Activated CD4-positive, CD25-positive, alpha-beta regulatory T cell treated with anti-CD3 and anti-CD28 coated beads, Interleukin-2, amount 50 U/mL, for 16 hours (primary cell): ENCODE results near the gene TMEM52.

Source experiments
- DNase-seq: peaks from one replicate; pipeline ENCODE4 v3.0.0-alpha.2; 2020; ENCODE audit warnings: low read depth, low spot score

Gene TMEM52

DNA sequence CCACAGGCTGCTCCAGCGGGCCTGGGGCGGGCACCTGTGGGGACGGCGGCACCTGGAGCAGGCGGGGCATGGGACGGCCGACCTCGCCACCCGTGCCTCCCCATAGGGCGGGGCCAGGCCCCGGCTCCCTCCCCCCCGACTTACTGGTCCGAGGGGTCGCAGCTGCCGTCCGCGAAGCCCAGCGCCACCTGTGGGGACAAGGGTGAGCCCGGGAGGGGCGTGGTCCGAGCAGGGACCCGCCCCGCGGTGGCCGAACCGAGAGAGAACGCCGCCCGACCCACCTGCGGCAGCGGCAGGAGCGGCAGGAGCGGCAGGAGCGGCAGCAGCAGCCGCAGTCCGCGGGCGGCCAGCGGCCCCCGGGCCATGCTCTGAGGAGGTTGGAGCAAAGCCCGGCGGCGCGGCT lies at the start of gene TMEM52:
TMEM52 (minus strand) TSS at position 379 of the 403 bp plus-strand sequence; CDS start at position 365, 14 bp downstream.
- DNase-seq, result no peak

DNA sequence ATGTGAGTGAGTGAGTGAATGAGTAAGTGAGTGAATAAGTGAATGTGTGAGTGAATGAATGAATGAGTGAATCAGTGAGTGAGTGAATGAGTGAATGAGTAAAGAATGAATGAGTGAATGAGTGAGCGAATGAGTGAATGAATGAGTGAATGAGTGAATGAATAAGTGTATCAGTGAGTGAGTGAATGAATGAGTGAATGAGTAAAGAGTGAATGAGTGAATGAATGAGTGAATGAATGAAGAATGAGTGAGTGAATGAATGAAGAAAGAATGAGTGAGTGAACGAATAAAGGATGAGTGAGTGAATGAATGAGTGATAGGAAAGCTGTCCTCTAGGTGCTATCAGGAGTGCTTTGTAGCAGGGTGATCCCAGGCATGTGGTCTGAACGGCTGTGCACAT lies 48.8 kb upstream of the TMEM52 start:
- DNase-seq, result no peak

DNA sequence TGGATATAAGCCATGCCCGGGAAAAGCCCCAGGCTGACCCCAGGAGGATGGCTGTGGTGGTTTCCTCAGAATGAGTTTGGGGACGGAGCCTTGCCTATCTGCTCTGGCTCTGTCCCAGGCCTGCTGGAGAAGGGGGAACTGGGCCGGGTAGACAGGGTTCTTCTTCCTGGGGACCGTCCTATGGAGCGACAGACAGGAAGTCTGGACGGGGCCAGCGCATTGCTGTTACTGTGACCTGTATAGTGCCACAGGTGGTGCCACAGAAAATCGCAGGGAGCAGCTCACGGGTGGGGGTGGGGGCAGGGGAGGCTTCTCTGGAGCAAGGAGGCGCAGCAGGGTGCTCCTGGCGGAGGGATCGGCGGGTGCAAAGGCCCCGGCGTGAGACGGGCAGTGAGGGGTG lies 48.1 kb upstream of the TMEM52 start:
- DNase-seq, result no peak

DNA sequence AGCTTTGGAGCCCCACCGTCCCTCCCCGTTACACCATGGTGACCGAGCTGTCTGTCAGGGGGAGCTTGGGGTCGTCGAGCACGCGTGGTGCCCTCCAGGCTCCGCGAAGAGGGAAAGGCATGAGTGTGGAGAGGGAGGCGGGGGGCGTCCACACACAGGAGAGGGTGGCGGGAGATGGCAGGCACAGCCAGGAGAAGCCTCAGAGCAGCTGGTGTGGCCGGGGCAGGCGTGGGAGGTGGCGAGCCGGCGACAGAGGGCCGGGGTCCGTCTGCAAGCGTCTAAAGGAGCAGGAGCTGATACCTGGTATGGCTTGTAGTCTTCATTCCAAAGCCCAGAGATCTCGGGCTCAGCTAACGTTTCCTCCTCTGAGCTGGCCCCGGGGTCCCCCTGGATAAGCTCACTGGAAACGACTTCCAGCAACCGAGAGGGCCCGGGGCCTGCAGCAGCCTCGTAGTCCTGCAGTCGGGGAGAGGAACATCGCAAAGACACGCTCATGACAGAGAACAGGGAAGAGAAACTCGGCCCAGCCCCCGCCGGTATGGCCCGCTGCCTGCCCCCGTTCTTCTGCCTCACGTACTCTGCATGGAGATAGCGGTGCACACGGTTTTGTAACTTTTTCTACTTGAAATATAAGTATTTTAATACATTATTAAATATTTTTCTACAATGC lies 47.1 kb upstream of the TMEM52 start:
- DNase-seq, result no peak

DNA sequence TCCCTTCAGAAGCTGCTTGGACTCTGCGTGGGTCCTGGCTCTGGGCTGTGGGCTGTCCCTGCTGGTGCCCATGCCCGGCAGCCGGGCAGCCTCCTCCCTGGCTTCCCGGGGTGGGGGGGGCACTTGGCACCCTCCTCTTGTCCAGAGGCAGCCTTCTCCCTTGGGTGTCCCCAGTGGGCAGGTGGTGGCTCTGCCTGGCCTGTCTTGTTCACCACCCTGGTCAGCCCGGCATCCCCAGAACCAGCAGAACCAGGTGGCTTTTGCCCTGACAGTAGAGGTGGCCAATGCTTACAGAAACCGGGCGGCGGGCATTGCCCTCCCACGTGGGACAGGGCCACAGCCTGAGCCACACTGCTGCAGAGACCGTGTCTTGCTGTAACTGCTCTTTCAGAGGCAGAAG lies 46.5 kb upstream of the TMEM52 start:
- no peak for DNase-seq

DNA sequence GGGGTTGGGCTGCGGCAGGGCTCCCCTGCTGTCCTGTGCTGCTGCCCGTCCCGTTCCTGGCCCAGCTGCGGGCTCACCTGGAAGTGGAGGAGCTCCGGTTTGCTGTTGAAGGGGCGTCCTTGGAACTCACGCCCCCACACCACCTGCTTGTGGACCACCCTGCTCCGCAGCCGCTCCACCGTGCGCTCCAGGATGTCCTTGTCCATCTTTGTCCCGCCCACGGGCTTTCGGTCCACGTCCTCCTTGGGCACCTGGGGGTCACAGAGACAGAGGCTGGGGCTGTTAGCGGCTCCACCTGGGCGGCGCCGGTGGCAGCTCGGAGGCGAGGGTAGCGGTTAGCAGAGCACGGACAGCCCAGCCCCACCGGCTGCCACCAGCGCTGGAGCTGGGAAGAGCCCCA lies 45.7 kb upstream of the TMEM52 start:
- DNase-seq, result no peak

DNA sequence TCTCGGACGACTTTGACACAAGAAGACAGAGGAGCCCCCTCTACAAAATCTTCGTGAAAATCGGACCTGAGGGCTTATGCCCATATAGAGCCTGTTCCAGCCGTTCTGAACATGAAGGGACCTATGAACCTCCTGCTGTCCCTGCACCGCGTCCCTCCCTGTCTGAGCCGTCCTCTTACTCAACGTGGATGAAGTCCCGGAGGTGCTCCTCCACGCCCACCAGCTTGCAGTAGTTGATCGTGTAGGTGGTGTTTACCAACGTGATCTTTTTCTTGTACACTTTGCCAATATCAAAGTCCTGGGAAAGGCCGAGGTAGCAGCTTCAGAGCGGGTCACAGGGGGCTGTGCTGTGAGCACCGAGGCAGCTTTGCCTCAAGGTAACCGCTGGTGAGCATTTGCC lies 44.5 kb upstream of the TMEM52 start:
- no peak for DNase-seq

DNA sequence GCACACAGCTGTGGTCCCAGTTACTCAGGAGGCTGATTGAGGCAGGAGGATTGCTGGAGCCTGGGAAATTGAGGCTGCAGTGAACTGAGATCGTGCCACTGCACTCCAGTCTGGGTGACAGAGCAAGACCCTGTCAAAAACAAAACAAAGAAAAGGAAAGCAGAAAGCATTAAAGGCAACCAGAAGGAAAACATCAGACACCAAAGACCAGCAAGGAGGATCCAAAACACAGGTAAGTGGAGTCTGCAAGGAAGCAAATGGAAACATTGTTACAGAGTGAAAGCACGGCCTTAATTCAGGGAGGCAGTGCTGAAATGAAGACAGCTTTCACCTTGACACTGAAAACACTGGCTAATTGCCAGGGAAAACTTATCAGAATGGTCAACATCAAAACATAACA lies 43.7 kb upstream of the TMEM52 start:
- no peak for DNase-seq

DNA sequence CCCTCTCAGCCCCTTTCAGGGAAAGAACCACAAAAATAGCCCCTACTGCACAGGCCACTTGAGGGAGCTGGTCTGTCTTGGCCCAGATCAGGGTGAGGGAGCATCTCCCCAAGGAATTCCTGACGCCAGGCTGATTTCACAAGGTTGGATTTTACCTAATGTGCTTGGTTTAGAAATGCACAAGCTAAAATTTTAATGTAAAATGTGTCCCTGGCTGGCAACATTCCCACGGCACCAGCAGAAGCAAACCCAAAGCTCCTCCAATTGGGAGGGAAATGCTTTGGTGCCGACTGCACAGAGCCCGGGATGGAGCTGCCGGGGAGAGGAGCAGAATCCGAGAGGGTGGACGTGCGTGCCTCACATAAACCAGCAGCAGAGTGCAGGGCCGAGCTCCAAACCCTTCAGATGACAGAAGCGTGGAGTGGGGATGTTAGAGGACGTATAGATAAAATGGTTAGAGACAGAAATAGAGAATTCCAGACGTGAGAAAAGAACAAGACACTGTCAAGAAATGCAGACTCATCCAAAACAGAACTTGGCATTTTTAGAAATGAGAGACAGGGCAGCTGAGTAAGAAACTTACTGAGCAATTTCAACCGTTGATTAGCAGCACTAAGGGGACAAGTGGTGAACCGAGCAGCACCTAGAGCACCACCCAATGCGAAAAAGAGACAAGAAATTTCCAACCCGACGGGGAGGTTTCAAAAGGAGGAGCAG lies 41.6 kb upstream of the TMEM52 start:
- DNase-seq, result no peak

DNA sequence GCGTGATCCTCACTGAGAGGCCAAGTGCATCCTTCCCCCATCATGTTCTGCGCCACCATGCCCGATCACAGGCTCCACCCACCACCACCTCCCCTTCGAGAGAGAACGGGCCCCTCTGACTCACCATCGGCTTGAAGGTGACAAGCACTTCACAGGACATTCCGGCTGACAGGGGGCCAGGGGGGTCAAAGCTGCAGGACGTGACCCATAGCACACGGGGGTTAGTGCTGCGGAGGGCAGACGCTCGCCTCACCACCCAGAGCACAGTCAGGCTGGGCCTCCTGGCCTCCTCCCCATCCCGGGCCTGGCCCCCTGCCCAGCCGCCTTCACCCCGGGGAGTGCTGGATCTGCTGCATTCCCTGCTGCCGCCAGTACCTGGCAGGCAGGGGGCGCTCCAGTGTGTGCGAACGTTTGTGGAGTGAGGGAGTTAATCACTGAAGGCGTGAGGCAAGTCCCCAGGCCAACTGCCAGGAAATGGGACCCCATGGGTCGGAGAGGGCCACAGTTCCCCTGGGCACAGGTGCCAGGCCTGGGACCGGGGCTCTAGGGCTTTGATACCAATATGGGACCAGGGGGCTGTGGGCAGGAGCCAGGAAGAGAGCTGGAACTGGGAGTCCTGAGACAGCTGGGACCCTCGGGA lies 40.9 kb upstream of the TMEM52 start:
- peak; percentile 16 for DNase-seq

DNA sequence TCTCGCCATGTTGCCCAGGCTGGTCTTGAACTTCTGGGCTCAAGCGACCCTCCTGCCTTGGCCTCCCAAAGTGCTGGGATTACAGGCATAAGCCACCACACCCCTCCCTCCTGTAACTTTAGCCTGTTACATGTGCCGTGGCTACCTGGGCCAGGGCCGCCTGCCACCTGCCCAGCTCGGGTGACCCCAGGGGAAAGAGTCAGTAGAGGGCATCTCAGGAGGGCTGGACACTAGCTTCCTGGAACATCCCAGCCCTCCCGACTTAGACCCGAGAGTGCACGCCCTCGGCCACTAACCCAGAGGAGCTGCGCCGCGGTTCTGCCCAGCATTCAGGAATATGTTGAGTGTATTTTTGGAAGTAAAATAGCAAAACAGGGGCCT lies 40.4 kb upstream of the TMEM52 start:
- DNase-seq, result no peak

DNA sequence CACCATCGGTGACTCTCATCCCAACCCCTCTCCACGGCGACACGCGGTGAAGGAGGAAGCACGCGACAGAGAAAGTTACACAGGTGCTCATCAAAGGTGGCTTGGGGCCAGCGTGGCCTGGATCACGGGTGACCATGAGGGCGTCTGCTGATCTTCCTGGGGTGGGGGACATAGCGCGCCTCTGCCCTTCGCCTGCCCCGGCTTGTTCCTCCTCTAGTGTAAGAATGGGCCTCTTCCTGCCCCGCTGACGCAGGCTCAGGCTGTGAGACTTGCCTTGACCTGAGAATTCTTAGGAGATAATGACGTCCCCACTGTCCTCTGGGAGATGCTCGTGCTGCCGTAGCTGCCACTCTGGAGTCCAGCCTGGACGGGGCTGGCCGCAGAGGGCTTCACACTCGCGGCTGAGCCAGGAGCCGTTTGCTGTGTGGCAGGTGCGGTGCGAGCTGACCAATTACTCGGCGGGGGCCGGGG lies 39.0 kb upstream of the TMEM52 start:
- DNase-seq, result no peak

DNA sequence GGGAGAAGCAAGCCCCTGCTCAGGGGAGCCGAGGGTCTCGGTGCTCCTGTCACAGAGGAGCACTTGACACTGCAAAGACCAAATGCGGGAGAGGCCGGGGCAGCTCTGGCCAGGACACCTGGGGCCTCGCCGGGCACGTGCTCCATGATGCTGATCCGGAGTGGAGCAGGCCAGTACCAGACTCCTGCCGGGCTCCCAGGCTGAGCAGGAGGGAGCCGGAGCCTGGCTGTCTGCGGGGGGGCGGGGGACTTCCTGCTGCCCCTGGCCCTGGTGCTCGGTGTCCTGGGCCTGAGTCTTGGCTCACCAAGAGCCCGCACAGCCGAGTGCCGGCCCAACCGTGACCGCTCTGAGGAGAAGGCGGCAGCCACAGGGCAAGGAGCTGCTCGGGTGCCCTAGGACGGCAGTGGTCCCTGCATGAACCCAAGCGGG lies 38.5 kb upstream of the TMEM52 start:
- no peak for DNase-seq

DNA sequence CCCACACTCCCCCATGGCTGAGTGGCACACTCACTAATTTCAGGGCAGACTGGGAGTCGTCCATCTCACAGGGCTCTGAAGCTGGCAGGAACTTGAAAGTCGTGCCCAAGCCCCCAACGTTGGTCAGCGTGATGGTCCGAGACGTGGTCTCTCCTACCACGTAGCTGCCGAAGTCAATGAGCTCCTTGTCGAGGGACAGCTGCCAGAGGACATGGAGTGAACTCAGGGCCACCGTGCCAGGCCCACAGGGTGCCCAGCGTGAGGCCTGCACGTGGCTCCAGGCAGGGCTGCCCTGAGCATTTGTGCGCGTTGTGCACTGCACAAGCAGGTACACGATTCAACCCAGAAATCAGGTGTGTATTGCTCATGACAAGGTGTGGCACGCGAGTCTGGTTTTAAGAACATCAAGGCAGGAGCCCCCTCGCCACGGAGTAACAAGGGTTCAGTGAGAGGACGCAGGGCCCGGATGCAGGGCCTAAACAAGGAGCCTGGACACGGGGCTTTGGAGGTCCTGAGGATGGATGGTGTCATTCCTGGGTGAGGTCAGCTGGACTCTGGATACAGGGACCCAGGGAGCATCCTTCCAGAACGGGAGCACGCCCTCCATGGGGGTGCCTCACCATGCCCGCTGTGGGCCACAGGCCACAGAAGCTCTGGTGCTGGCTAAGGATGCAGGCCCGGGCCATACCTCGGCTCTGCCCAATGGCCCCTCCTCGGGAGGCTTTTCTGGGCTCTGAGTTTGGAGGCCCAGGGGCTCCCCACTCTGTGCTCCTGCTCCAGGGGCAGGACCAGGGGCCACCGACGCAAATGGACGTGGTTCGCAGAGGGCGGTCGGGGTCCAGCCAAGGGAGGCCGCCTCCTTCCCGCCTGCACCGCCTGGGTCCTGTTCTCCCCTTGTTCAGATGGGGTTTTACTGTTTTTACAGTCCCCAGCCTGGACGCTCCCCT lies 37.8 kb upstream of the TMEM52 start:
- no peak for DNase-seq

DNA sequence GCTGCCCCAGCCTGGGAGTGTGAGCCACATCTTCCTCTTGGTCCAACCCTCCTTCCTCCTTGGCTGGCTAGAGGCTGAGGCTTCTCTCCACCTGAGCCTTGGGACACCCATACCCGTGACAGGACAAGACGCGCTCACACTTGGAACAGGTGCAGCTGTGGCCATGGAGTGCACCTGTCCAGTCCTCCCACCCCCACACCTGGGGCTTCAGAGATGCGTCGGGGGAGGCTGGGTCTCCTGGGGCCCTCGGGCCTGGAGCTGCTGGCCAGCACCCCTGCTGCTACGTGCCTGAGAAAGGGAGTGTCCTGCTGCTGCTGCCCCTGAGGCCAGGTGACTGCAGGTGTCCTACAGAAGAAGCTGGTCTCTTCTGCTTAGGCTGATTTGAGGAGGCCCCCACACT lies 37.0 kb upstream of the TMEM52 start:
- DNase-seq, result no peak

DNA sequence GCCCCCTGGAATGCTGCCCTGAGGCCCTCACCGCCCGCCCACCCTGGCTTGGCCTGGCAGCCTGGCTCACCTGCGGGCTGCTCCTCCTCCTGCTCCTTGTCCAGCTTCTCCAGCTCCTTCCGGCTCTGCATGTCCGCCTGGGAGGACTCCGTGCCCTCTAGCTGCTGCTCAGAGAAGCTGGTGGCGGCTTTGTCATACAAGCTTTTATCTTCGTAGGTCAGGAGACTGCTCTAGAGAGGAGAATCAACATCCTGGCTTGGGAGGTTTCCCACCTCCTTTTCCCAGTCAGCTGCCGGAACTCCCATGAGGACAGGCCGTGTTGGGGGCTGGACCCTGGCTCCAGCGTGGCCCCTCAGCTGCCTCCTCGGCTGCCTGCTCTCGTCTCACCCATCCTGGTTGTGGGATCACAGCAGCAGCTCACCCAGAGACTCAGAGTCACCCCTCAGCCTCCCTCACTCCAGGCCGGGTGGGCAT lies 36.6 kb upstream of the TMEM52 start:
- no peak for DNase-seq

DNA sequence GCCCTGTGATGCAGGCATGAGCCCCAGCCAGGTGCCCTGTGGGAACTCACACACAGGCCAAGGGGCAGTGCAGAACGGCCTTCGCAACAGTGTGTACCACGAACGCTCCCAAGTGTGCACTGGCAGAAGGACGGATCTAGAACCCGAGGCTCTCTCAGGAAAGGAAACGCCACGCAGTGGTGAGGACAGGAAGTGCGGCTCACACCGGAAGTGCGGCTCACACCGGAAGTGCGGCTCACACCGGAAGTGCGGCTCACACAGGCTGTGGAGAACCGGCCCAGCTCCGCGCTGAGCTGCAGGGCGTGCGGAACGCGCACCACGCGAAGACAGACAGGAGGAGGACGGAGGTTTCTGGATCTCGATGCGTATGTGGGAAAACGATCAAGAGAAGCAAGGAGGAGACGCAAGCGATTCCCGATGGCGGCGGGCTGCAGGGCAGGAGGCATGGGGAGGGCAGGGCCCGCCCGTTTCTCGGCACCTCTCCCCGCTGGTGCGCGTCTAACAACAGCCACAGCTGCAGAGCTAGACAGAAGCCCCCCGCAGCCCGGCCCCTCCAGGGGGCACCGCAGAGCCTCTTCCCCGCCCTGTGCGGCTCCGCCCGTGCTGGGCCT lies 35.9 kb upstream of the TMEM52 start:
- no peak for DNase-seq

DNA sequence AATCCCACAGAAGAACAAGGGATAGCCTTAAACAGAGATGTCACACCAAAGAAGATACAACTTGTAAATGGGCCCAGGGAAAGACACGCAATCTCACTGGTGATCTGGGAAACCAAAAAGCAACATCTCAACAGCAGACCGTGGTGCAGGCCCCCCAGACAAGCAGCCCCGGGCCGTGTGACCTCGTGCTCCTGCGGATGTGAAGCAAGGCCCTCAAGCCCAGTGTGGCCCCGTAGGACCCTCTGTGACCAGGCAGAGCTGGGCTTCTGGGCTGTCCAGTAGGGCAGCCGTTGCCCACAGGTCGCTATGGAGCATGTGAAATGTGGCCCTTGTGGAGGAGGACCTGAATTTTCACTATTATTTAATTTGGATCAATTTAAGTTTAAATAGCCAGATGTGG lies 34.9 kb upstream of the TMEM52 start:
- no peak for DNase-seq

DNA sequence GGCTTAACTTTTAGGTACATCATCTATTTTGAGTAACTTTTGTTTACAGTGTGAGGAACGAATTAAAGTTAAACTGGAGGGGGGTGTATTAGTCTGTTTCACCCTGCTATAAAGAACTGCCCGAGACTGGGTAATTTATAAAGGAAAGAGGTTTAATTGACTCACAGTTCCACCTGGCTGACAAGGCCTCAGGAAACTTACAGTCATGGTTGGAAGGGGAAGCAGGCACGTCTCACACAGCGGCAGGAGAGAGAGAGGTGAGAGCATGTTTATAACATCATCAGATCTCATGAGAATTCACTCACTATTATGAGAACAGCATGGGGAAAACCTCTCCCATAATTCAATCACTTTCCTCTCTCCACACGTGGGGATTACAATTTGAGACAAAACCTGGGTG lies 31.9 kb upstream of the TMEM52 start:
- DNase-seq, result no peak

DNA sequence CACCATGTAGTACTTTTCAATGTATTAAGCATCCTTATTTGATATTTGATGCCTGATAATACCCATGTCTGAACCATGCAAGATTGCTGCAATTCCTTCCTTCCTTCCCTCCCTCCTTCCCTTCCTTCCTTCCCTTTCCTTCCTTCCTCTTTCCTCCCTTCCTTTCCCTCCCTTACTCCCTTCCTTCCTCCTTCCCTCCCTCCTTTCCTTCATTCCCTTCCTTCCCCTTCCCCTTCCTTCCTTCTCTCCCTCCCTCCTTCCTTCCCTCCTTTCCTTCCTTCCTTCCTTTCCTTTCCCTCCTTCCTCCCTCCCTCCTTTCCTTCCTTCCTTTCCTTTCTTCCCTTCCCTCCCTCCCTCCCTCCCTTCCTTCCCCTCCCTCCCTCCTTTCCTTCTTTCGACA lies 29.7 kb upstream of the TMEM52 start:
- DNase-seq, result no peak

DNA sequence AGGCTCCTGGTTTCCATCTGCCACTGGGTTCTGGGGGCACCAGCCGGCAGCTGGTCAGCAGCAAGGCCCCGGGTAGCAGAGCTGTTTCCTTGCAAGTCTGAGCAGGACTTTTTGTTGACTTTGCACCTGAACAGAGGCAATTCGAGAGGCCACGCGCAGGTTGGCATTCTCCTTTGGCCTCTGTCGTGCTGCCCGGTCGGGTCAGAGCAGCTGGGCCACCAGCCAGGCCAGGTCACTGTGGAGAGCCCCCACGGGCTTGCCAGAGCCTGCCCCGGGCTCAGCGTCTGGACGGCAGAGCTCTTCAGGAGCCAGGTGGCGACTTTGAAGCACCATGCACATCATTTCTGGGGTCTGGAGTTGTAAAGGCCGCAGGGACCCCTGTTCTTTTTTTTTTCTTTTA lies 28.4 kb upstream of the TMEM52 start:
- DNase-seq, result no peak
